A549 treated with RU486 at 1 μM for 4 hours (cell line): ENCODE measurements around the gene BTC. TPM values are rescaled to one million over a fixed set of nuclear protein-coding genes. Genes with fewer than 3 reads are reported as not detected.

Experiments
- total RNA-seq: library from RNA; stranded (reverse); fragments of 200-300 nt; extraction: Qiagen RNA extraction; gene quantifications from 5 replicates; pipeline ENCODE4 v1.2.3, GENCODE V29; 2022; ENCODE audit warnings: low read depth

The BTC gene, protein sequence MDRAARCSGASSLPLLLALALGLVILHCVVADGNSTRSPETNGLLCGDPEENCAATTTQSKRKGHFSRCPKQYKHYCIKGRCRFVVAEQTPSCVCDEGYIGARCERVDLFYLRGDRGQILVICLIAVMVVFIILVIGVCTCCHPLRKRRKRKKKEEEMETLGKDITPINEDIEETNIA
- 1.0 to 1.3 TPM (median 1.3 TPM) in 5 replicates for total RNA-seq

GRCh38 chr4:74794382-74795010, at the start of gene BTC:
Gene BTC, minus strand, starts transcription at chr4:74794523. Its CDS starts 198 bp downstream, at chr4:74794325.

Other genes with a start within 250 kb of the BTC start
- 0.62 to 0.77 TPM (median 0.65 TPM) in 5 replicates for gene PARM1, start 138.6 kb upstream of the BTC start, total RNA-seq